CMK (cell line): ENCODE data around the gene RAD17.
A peak's percentile ranks its signal among the peaks of the same experiment; 100 is the strongest.
"Not testable (repeated sequence)": the region's sequence is repeated elsewhere in the genome, so short reads cannot be mapped to it uniquely, and the experiment has no call there.

Source experiments
- DNase-seq: peaks from one replicate; pipeline ENCODE4 v3.0.0-alpha.2; 2010; ENCODE audit warnings: low read depth

RAD17 gene, protein sequence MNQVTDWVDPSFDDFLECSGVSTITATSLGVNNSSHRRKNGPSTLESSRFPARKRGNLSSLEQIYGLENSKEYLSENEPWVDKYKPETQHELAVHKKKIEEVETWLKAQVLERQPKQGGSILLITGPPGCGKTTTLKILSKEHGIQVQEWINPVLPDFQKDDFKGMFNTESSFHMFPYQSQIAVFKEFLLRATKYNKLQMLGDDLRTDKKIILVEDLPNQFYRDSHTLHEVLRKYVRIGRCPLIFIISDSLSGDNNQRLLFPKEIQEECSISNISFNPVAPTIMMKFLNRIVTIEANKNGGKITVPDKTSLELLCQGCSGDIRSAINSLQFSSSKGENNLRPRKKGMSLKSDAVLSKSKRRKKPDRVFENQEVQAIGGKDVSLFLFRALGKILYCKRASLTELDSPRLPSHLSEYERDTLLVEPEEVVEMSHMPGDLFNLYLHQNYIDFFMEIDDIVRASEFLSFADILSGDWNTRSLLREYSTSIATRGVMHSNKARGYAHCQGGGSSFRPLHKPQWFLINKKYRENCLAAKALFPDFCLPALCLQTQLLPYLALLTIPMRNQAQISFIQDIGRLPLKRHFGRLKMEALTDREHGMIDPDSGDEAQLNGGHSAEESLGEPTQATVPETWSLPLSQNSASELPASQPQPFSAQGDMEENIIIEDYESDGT

DNA sequence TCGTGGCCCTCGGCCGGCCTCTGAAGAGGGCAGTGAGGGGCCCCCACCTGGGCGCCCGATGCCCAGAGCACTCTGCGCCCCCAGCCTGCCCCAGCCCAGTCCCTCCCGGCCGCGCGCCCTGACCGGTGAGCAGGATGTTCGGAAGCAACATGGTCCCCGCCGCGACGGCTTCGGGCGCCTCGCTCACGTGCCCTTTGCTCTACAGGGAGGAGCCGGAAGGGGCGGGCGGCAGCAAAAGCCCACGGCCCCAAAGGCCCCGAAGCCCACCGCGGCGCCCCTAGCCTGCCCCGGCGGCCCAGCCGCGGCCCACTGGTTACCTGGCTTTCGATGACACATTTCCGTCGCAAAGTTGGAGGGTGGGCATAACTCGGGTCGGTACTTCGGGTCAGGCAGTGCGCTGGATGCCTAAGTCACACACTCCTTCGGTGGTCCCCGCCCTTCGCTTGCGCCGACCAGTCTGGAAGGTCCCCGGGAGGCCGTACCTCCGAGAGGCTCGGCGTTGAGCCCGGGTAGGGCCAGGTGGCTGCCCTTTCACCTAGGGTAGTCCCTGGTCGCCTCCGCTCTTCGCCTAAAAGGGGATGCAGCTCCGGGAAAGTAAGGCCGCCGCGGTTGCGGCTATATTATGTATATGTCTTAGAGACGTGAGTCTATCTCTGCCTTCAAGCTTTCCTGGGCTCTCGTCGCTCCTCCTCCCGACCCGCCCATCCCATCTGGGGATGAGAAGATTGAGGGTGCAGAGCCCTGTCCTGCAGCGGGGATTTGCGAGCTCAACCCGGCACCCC, at the start of gene RAD17, which contains the start of the genes AK6 and TAF9:
Gene RAD17, plus strand, starts transcription at position 479 of the 782 bp plus-strand sequence. CDS start 2,391 bp downstream, outside the sequence.
Gene AK6, minus strand, starts transcription at position 181 of the 782 bp plus-strand sequence. Its CDS starts 30 bp downstream, at position 151.
Gene TAF9, minus strand, starts transcription at position 181 of the 782 bp plus-strand sequence. CDS start 3,783 bp downstream, outside the sequence.
- DNase-seq: peak; percentile 73

DNA sequence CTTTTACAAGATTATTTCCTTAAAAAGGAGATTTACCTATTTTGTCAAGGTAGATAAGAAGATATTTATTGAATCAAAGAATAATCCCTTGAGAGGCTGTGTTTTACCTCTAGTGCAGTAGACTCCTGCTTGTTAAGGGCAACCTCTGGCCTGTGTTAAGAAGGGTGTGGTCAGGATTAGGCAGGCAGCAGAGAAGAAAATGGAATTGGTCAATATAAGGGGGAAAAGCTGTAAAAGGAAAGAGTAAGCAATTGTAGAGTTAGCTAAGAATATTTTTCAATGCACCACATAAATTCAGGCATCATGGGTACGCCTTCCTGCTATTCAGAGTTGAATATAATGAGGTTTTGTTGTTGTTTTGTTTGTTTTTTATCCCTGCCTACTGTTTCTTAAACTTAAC, 43.3 kb upstream of the RAD17 start:
- no peak for DNase-seq

DNA sequence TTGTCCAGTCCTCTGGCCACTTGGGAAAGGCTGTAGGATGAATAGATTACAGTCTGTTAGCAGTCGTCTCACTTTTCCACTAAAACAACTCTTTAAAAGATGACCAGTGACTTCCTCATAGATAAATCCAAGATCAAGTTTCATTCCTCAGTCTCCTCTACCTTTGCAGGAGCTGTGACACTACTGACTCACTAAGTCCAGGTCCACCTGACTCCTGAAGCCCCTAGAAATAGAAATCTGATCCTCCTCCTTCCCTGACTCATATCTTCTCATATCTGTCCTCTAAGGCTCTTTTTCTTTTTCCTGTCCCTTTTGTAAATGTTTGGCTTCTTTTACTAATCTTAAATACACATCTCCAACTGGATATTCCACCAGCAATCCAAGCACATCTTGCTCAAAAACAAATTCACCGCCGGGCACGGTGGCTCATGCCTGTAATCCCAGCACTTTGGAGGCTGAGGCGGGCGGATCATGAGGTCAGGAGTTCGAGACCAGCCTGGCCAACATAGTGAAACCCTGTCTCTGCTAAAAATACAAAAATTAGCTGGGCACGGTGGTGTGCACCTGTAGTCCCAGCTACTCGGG, 39.6 kb upstream of the RAD17 start:
- DNase-seq: no peak

GRCh38 chr5:69331528-69332445, 37.8 kb upstream of the RAD17 start:
- no peak for DNase-seq

DNA sequence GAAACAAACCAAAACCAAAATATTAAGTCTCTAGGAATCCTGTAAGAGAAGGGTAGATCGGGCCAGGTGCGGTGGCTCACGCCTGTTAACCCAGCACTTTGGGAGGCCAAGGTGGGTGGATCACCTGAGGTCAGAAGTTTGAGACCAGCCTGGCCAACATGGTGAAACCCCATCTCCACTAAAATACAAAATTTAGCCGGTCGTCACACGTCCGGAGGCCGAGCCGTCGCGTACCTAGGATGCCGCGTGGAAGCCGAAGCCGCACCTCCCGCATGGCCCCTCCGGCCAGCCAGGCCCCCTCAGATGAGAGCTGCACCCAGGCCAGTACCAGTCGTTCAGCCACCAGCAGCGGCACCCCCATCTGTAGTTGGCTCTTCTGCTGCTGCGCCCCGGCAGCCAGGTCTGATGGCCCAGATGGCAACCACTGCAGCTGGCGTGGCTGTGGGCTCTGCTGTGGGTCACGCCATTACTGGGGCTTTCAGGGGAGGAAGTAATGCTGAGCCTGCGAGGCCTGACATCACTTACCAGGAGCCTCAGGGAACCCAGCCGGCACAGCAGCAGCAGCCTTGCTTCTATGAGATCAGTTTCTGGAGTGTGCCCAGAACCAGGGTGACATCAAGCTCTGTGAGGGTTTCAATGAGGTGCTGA, 35.8 kb upstream of the RAD17 start:
- DNase-seq: not testable (repeated sequence)

DNA sequence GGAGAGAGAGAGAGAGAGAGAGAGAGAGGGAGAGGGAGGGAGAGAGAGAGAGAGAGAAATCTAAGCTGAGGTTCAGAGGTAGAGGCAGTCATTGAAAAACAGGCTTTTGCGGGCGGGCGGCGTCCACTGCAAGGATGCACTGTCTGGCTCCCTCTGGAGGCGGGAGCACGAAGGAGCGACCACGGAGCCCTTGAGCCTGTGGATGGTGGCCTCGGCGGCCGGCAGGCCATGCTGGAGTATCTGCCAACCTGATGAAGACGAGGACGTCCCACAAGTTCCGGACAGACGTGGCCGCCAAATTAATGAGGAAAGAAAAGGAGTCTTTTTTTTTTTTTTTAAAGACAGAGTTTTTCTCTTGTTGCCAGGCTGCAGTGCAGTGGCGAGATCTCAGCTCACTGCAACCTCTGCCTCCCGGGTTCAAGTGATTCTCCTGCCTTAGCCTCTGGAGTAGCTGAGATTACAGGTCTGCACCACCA, 34.8 kb upstream of the RAD17 start:
- DNase-seq: peak; percentile 40

DNA sequence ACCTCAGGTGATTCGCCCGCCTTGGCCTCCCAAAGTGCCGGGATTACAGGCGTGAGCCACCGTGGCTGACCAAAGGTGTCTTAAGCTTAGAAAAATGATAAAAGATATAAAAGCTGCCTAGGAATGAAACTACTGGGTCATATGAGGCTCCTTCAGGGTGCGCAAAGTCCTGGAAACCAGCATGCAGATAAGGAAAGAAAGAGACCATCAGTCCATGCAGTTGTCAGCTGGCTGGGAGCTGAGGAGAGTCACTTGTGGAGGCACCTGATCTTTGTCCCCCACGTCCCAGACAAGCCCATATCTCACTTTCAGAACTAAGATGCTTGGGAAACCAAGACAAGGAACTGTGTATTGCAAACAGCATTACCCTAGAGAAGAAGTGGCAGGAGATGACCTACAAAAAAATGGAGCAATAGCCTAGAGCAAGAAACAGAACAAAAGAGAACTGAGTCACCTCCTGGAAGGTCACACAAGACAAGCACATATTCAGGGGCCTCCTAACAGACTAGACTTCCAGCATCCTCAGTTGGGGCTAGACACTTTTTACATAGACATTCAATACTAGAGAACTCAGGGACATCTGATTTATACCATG, 34.2 kb upstream of the RAD17 start:
- DNase-seq: no peak

DNA sequence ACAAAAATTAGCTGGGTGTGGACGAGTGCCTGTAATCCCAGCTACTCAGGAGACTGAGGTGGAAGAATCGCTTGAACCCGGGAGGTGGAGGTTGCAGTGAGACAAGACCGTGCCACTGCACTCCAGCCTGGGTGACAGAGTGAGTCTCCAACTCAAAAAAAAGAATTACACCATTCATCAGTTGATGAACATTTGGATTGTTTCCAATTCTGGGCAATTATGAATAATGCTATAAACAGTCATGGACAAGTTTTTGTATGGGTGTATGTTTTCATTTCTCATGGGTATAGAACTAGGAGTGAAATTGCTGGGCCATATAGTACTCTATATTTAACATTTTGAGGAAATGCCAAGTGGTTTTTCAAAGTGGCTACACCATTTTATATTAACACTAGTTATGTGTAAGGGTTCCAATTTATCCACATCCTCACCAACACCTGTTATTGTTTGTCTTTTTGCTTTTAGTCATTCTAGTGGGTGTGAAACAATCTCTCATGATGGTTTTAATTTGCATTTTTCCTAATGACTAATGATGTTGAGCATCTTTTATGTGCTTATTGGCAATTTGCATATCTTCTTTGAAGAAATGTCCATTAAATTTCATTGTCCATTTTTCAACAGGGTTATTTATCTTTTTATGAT, 28.0 kb upstream of the RAD17 start:
- DNase-seq: no peak

- no peak for DNase-seq
These were observed 26.5 kb upstream of the RAD17 start for GRCh38 chr5:69343083-69343482.

DNA sequence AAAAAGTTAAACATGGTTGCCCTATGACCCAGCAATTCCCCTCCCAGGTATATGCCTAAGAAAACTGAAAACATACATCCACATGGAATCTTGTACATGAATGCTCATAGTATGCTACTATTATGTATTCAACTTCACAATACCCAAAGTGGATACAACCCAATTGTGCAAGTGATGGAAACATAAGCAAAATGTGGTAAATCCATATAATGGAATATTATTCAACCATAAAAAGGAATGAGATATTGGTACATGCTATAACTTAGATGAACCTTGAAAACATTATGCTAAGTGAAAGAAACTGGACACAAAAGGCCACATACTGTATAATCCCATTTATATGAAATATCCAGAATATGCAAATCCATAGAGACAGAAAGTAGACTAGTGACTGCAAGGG, 19.0 kb upstream of the RAD17 start:
- DNase-seq: no peak

DNA sequence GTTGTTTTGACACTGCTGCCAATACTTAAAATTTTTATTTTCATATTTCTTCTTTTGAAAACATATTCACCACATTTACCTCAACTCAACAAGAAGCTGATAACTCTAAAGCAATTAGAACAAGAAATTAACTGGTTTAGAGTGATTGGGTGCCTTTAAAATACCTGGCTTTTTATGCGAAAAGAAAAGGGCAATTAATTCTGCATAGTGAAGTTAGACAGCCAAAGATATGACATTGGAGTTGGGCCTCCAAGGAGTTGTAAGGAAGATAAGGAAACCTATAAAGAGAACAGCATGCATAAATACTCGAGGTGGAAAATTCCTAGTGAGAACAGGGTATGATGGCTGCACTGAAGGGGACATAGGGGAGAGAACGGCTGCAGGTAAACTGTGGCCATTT, 9.9 kb upstream of the RAD17 start:
- no peak for DNase-seq

GRCh38 chr5:69360442-69360841, 9.2 kb upstream of the RAD17 start:
- no peak for DNase-seq

GRCh38 chr5:69364414-69364813, 5.2 kb upstream of the RAD17 start:
- DNase-seq: peak; percentile 9

DNA sequence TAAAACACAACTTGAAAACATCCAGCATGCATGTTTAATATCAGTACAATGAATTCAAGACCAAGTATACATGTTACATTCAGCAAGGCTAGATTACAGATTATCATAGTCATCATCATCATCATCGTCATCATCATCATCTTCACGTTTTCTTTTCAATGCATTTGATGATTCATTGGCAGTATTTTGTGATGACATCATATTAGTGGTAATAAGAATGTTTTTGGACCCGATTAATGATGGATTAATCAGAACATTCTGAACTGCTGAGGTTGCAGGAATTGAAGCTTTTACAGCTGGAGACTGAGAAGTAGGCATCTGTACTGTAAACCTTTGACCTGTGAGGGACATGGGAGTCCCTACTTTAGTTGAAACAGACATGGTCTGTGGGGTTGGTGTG, 4.8 kb upstream of the RAD17 start:
- no peak for DNase-seq

- DNase-seq: no peak
These were observed 1.8 kb upstream of the RAD17 start for GRCh38 chr5:69367697-69368279.

- DNase-seq: peak; percentile 24
These were observed 919 bp upstream of the RAD17 start for GRCh38 chr5:69368458-69369339.

- DNase-seq: not testable (repeated sequence)
These were observed 717 bp downstream of the RAD17 start for GRCh38 chr5:69370335-69370734.

GRCh38 chr5:69372394-69372793, 2.8 kb downstream of the RAD17 start:
- no peak for DNase-seq
